Osteoblast (primary cell): Measurements from ENCODE around the gene FMN1. TPM values are rescaled to one million over a fixed set of nuclear protein-coding genes. Genes with fewer than 3 reads are reported as not detected.

Source experiments
- DNase-seq: peaks from one replicate; pipeline ENCODE4 v3.0.0; 2011; ENCODE audit warnings: low spot score, mixed read lengths; ENCODE audit not compliant: insufficient read length; ENCODE audit errors: missing footprints
- H2AFZ ChIP-seq: 2 replicates; pipeline ENCODE4 v1.6.0; 2011; ENCODE audit warnings: mild to moderate bottlenecking, low read length
- H3K27ac ChIP-seq: 2 replicates; pipeline ENCODE4 v1.5.1; 2011; ENCODE audit warnings: mild to moderate bottlenecking, low read depth, low read length, moderate library complexity
- H3K27me3 ChIP-seq: 2 replicates; pipeline ENCODE4 v1.6.0; 2012; ENCODE audit warnings: mild to moderate bottlenecking, control low read depth, inconsistent platforms, low read length, moderate library complexity; ENCODE audit not compliant: insufficient read depth
- H3K36me3 ChIP-seq: 2 replicates; pipeline ENCODE4 v1.5.1; 2011; ENCODE audit warnings: mild to moderate bottlenecking, low read length, control low read depth, moderate library complexity; ENCODE audit not compliant: insufficient read depth
- H3K4me1 ChIP-seq: 2 replicates; pipeline ENCODE4 v1.5.1; 2011; ENCODE audit warnings: mild to moderate bottlenecking, low read length, control low read depth, moderate library complexity; ENCODE audit not compliant: insufficient read depth
- H3K4me2 ChIP-seq: 2 replicates; pipeline ENCODE4 v1.6.0; 2011; ENCODE audit warnings: mild to moderate bottlenecking, low read length; ENCODE audit not compliant: insufficient read depth
- H3K4me3 ChIP-seq: fragments of 200-600 bp; sonication (generic); 3 replicates; pipeline ENCODE4 v1.5.1; 2012; ENCODE audit warnings: mild to moderate bottlenecking, low read length, inconsistent platforms; ENCODE audit not compliant: insufficient read depth
- H3K79me2 ChIP-seq: 2 replicates; pipeline ENCODE4 v1.6.0; 2012; ENCODE audit warnings: mild to moderate bottlenecking, low read length, control low read depth, inconsistent platforms; ENCODE audit not compliant: insufficient read depth
- H3K9me3 ChIP-seq: 2 replicates; pipeline ENCODE4 v1.5.1; 2011; ENCODE audit warnings: low read depth, low read length, control low read depth
- H4K20me1 ChIP-seq: 2 replicates; pipeline ENCODE4 v1.6.0; 2012; ENCODE audit warnings: mild to moderate bottlenecking, low read length, control low read depth; ENCODE audit not compliant: insufficient read depth
- total RNA-seq: library from RNA; depleted of rRNA; stranded (reverse); fragments of >200 nt; gene quantifications from 2 replicates; pipeline ENCODE4 v1.2.3, GENCODE V29; 2012
- TF ChIP-seq, protein P1 (sequence below): IDR thresholded peaks from 2 replicates; pipeline ENCODE4 v1.5.1; 2011; ENCODE audit warnings: mild to moderate bottlenecking, low read depth, low read length, moderate library complexity; ENCODE audit errors: extremely low read depth

FMN1 gene
- total RNA-seq, 1 donor: 9.0 TPM

GRCh38 chr15:33132233-33132580, 62.3 kb downstream of the FMN1 start:
- Histone ChIP-seq H3K27me3 (no peaks in the 10 kb centered on the region), H3K36me3 (no peaks in the 10 kb centered on the region), H3K4me3 (no peak overlapping the region), H3K27ac (peak overlapping the region; percentile 18), H2AFZ (no peak overlapping the region), H3K79me2 (no peaks in the 10 kb centered on the region), H3K4me1 (peaks cover 39% of the 10 kb centered on the region), H3K4me2 (no peak overlapping the region), H3K9me3 (no peaks in the 10 kb centered on the region), H4K20me1 (no peaks in the 10 kb centered on the region)
- TF ChIP-seq, protein P1, sequence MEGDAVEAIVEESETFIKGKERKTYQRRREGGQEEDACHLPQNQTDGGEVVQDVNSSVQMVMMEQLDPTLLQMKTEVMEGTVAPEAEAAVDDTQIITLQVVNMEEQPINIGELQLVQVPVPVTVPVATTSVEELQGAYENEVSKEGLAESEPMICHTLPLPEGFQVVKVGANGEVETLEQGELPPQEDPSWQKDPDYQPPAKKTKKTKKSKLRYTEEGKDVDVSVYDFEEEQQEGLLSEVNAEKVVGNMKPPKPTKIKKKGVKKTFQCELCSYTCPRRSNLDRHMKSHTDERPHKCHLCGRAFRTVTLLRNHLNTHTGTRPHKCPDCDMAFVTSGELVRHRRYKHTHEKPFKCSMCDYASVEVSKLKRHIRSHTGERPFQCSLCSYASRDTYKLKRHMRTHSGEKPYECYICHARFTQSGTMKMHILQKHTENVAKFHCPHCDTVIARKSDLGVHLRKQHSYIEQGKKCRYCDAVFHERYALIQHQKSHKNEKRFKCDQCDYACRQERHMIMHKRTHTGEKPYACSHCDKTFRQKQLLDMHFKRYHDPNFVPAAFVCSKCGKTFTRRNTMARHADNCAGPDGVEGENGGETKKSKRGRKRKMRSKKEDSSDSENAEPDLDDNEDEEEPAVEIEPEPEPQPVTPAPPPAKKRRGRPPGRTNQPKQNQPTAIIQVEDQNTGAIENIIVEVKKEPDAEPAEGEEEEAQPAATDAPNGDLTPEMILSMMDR: no peak
- DNase-seq: no peak

- no peaks in the 10 kb centered on the region for H3K27me3 ChIP-seq
- peak overlapping the region; percentile 32 for H2AFZ ChIP-seq
- H3K9me3 ChIP-seq: no peaks in the 10 kb centered on the region
- peak overlapping the region; percentile 18 for H3K27ac ChIP-seq
- no peak overlapping the region for H3K4me2 ChIP-seq
- H3K36me3 ChIP-seq: no peaks in the 10 kb centered on the region
- DNase-seq: peak; percentile 0
- H3K79me2 ChIP-seq: no peaks in the 10 kb centered on the region
- no peak overlapping the region for H3K4me3 ChIP-seq
- no peaks in the 10 kb centered on the region for H4K20me1 ChIP-seq
- TF ChIP-seq, protein P1: no peak
- H3K4me1 ChIP-seq: peaks cover 44% of the 10 kb centered on the region
Measured at GRCh38 chr15:33131552-33132232, 62.8 kb downstream of the FMN1 start.

GRCh38 chr15:33126559-33127290, 67.8 kb downstream of the FMN1 start:
- H3K36me3 ChIP-seq: no peaks in the 10 kb centered on the region
- peaks cover 27% of the 10 kb centered on the region for H3K4me1 ChIP-seq
- H3K27me3 ChIP-seq: no peaks in the 10 kb centered on the region
- H3K27ac ChIP-seq: peak overlapping the region; percentile 73
- no peaks in the 10 kb centered on the region for H4K20me1 ChIP-seq
- H2AFZ ChIP-seq: peak overlapping the region; percentile 86
- peak overlapping the region; percentile 66 for H3K4me3 ChIP-seq
- H3K79me2 ChIP-seq: no peaks in the 10 kb centered on the region
- peak overlapping the region; percentile 78 for H3K4me2 ChIP-seq
- TF ChIP-seq, protein P1: no peak
- no peaks in the 10 kb centered on the region for H3K9me3 ChIP-seq
- DNase-seq: peak; percentile 51

GRCh38 chr15:33125894-33126537, 68.5 kb downstream of the FMN1 start:
- Histone ChIP-seq H3K4me1 (peaks cover 22% of the 10 kb centered on the region), H3K4me2 (peak overlapping the region; percentile 78), H4K20me1 (no peaks in the 10 kb centered on the region), H3K27ac (peak overlapping the region; percentile 73), H3K9me3 (no peaks in the 10 kb centered on the region), H3K79me2 (no peaks in the 10 kb centered on the region), H3K27me3 (no peaks in the 10 kb centered on the region), H3K36me3 (no peaks in the 10 kb centered on the region), H2AFZ (peak overlapping the region; percentile 86), H3K4me3 (no peak overlapping the region)
- TF ChIP-seq, protein P1: no peak
- peak; percentile 4 for DNase-seq
